Hippocampal formation (tissue), 2 donors: ENCODE data around the gene CD160.
"Not testable (repeated sequence)": the region's sequence is repeated elsewhere in the genome, so short reads cannot be mapped to it uniquely, and the experiment has no call there.

Experiments used
- DNase-seq, 2 donors: peaks; one replicate each; lab custom pipeline; 2025; lab: John Stamatoyannopoulos, UW

Gene CD160

DNA sequence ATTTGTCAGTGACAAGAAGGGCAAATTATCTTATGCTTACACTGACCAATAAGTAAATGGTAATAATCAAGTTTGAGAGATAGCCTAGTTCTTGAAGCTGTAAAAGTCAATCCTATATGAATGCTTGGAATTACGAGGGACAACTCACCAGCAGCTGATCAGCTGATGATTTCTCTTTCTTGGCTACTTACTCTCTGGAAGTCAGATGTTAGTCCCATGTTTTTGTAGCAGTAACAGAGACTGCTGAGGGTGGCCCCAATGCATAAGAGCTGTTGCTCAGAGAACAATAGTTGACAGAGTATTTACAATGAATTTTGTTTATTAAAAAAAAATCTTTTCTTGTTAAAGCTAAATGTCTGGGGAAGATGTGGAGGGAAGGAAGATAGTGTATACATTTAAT lies 39.3 kb downstream of the CD160 start:
- DNase-seq, result no peak

DNA sequence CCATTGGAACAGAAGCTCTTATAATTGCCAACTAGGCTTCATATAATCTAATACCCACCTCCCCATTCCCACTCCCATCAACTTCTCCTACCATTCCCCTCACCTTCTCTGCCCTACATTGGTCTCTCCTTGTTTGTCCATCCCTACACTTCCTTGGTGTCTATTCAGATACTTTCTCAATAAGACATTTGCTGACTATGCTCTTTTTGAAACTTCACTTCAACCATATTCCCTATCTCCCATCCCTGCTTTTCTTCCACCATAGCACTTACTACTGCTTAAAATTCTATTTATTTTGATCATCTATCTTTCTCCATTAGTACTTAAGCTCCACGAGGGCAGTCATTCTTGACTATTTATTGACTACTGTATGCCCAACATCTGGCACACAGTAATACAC lies 40.4 kb downstream of the CD160 start:
- no peak for DNase-seq

DNA sequence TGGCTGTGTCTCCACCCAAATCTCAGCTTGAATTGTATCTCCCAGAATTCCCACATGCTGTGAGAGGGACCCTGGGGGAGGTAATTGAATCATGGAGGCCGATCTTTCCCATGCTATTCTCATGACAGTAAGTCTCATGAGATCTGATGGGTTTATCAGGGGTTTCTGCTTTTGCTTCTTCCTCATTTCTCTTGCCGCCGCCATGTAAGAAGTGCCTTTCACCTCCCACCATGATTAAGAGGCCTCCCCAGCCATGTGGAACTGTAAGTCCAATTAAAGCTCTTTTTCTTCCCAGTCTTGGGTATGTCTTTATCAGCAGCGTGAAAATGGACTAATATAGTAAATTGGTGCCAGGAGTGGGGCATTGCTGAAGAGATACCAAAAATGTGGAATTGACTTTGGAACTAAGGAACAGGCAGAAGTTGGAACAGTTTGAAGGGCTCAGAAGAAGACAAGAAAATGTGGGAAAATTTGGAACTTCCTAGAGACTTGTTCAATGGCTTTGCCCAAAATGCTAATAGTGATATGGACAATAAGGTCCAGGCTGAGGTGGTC lies 41.2 kb downstream of the CD160 start:
- DNase-seq, result not testable (repeated sequence)

DNA sequence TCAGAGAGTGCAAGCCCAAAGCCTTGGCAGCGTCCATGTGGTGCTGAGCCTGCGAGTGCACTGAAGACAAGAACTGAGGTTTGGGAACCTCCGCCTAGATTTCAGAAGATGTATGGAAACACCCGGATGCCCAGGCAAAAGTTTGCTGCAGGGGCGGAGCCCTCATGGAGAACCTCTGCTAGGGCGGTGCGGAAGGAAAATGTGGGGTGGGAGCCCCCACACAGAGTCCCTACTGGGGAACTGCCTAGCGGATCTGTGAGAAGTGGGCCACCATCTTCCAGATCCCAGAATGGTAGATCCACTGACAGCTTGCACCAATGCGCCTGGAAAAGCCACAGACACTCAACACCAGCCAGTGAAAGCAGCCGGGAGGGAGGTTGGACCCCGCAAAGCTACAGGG lies 42.2 kb downstream of the CD160 start:
- DNase-seq, result not testable (repeated sequence)

DNA sequence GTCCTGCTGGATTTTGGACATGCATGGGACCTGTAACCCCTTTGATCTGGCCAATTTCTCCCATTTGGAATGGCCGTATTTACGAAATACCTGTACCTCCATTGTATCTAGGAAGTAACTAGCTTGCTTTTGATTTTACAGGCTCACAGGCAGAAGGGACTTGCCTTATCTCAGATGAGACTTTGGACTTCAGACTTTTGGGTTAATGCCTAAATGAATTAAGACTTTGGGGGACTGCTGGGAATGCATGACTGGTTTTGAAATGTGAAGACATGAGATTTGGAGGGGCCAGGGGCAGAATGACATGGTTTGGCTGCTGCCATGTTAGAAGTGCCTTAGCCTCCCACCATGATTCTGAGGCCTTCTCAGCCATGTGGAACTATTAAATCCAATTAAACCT lies 42.7 kb downstream of the CD160 start:
- not testable (repeated sequence) for DNase-seq

DNA sequence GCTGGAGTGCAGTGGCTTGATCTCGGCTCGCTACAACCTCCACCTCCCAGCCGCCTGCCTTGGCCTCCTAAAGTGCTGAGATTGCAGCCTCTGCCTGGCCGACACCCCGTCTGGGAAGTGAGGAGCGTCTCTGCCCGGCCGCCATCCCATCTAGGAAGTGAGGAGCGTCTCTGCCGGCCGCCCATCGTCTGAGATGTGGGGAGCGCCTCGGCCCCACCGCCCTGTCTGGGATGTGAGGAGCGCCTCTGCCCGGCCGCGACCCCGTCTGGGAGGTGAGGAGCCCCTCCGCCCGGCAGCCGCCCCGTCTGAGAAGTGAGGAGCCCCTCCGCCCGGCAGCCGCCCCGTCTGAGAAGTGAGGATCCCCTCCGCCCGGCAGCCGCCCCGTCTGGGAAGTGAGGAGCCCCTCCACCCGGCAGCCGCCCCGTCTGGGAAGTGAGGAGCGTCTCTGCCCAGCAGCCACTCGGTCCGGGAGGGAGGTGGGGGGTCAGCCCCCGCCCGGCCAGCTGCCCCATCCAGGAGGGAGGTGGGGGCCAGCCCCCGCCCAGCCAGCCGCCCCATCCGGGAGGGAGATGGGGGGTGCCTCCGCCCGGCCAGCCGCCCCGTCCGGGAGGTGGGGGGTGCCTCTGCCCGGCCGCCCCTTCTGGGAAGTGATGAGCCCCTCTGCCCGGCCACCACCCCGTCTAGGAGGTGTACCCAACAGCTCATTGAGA lies 45.1 kb downstream of the CD160 start:
- DNase-seq, result not testable (repeated sequence)

DNA sequence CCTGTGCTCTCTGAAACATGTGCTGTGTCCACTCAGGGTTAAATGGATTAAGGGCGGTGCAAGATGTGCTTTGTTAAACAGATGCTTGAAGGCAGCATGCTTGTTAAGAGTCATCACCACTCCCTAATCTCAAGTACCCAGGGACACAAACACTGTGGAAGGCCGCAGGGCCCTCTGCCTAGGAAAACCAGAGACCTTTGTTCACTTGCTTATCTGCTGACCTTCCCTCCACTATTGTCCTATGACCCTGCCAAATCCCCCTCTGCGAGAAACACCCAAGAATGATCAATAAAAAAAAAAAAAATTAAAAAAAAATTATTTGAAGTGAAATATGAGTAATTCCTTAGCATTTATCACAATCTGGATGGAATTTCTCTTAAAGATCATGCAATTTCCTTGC lies 45.8 kb downstream of the CD160 start:
- not testable (repeated sequence) for DNase-seq

DNA sequence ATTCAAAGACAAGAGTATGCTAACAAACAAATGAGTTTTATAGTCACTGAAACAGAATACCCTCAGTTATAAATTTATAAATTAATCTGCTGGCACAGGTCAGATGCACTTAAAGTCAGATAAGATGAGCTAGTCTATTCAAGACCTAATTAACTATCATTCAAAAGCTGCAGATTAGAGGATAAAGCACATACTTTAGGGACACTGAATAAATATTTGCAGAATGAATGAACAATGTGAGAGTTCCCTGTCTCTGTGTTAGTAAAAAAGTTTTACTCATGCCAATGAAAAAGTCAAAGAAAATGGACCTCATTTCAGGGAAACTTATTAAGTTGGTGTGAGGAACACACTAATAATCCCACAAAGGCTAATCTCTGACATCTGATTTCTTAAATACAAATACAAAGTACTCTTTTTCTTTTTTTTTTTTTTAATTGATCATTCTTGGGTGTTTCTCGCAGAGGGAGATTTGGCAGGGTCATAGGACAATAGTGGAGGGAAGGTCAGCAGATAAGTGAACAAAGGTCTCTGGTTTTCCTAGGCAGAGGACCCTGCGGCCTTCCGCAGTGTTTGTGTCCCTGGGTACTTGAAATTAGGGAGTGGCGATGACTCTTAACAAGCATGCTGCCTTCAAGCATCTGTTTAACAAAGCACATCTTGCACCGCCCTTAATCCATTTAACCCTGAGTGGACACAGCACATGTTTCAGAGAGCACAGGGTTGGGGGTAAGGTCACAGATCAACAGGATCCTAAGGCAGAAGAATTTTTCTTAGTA lies 46.5 kb downstream of the CD160 start:
- DNase-seq, result not testable (repeated sequence)

DNA sequence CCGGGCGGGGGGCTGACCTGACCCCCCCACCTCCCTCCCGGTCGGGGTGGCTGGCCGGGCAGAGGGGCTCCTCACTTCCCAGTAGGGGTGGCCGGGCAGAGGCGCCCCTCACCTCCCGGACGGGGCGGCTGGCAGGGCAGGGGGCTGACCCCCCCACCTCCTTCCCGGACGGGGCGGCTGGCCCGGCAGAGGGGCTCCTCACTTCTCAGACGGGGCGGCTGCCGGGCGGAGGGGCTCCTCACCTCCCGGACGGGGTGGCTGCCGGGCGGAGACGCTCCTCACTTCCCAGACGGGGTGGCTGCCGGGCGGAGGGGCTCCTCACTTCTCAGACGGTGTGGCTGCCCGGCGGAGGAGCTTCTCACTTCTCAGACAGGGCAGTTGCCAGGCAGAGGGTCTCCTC lies 47.6 kb downstream of the CD160 start:
- not testable (repeated sequence) for DNase-seq

DNA sequence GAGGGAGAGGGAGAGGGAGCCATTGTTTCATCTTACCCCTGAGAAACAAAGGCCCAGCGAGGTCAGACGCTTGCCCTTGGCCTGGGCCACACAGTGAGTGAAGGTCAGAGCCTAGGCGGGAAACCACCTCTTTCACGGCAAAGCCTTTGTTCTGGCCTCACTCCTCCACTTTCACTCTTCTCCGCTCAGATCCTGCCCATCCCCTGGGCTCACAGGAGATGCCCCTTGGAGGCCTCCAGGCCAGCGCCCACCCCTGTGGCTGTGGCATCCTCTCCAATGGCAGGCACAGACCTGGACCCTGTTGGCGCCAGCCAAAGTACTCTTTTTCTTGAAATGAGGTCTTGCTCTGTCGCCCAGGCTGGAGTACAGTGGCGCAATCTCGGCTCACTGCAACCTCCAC lies 48.7 kb downstream of the CD160 start:
- not testable (repeated sequence) for DNase-seq

DNA sequence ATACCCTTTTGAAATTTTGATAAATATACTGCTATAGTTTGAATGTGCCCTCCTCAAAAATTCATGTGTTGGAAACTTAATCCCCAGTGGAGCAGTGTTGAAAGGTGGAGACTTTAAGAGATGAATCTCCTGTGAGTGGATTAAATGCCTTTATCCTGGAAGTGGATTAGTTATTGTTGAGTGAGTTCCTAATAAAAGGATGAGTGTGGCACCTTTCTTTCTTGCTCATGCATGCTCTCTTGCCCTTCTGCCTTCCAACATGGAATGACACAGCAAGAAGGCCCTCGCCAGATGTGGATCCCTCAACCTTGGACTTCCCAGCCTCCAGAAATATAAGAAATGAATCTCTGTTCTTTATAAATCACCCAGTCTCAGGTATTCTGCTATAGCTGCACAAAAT lies 51.8 kb downstream of the CD160 start:
- DNase-seq, result no peak

DNA sequence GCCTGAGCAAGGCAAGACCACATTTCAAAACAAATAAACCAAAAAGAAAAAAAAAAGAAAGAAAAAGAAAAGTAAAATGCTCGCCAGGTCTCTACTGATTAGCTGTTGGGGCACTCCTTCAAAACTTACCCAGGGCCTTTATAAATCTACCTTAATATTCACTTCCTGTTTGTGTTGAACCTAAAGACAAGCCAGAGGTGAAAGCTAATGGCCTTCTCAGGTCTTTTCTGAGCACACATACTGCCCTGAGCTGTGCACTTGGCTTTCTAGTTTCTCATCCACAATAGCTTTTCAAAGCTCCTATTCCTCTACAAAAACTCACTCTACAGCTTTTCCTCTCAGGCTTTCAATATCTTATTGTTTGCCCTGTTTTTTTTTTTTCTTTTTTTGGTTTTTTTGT lies 54.1 kb downstream of the CD160 start:
- no peak for DNase-seq

DNA sequence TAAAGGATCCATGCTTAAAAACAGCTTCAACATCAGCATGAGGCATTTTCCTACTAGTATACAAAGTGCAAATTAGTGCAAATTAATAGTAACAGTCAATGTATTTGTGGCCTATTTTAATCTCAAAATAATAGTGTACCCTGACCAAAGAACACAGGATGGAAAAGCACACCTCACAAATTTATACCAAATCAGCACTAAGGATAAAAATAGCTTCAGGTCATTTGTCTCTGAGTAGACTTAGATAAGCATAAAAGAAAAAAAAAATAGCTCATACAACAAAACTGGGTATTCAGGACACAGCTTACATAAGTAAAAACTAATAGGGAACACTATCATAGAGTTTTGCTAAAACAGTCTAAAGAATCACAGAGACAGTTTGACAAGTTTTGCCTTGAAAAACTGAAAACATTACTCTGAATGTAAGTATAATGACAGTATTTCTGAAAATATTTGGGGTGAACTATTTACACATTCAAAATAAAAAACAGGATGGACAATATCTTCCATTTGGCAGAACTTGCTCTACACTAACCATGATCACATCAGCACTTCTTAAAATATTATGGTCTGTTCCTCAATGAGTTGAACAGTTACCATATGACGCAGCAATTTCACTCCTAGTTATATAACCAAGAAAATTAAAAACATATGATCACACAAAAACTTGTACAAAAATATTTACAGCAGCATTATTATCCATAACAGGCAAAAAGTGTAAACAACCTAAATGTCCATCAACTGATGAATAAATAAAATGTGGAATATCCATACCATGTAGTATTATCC lies 58.3 kb downstream of the CD160 start:
- no peak for DNase-seq

DNA sequence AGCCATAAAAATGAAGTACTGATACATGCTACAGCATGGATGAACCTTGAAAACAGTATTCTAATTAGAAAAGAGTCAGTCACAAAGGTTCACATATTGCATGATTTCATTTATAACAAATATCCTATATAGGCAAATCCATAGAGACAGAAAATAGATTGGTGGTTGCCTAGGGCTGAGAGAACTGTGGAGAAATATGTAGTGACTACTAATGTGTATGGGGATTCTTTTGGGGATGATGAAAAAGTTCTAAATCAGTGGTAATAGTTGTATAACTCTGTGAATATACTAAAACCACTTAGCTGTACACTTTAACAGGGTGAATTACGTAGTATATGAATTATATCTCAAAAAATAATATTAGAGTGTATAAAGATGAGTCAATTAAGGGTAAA lies 58.8 kb downstream of the CD160 start:
- no peak for DNase-seq

DNA sequence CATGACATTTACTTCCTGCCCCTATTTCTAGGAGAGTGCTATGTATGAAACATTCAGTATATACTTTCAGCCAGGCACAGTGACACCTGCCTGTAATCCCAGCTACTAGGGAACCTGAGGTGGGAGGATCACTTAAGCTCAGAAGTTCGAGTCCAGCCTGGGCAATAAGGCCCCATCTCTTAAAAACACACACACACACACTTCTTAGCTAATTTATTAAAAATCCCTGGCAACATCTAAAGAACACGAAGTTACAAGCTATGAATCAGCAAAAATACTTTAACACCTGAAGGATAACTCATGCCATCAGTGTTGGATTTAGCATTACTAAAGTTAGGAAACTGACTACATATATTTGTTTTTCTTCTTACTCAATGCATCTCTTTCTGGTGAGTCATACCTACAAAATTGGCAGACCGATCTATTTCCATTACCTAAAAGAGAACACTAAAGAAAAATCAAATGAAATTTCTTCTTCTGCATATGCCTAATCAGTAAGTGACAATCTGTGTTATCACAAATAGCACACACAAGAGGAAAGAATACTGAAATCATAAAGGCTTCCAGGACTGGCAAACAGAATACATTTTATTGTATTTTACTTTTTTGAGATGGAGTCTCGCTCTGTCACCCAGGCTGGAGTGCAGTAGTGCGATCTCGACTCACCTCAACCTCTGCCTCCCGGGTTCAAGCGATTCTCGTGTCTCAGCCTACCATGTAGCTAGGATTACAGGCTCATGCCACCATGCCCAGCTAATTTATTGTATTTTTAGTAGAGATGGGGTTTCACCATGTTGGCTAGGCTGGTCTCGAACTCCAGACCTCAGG lies 63.2 kb downstream of the CD160 start:
- DNase-seq, result no peak

DNA sequence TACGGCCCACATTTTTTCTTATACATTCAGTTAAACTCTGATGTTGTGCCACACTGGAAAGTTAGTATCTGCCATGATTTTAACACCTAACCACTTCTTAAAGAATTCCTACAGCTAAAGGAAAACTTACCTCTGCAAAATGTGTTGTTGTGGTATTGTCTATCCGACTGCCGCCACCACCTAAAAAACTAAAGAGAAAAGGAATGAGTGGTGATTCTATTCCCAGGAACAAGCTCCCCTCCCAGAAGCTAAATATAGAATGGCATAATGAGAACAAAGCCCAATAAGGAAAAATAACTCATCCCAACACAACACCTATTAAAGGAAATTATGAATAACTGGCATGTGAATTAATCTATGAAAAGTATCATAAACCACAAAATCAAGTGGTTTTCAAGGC lies 65.1 kb downstream of the CD160 start:
- no peak for DNase-seq

DNA sequence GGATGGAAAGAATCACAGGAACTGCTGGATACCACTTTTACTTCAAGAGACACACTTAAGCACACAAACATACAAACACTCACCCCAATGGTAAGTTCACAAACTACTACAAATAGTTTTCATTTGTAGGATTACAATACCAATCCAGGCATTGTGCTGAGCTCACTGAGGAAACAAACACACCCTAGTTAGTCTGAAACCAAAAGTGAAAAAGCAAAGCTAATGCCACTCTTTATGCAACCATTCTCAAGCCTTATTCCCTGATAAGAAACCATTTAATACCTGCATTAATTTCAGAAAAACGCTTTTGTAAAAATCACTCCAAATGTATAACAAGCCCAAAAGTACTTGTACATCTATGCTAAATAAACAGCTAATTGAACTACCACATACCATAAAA lies 66.2 kb downstream of the CD160 start:
- no peak for DNase-seq

DNA sequence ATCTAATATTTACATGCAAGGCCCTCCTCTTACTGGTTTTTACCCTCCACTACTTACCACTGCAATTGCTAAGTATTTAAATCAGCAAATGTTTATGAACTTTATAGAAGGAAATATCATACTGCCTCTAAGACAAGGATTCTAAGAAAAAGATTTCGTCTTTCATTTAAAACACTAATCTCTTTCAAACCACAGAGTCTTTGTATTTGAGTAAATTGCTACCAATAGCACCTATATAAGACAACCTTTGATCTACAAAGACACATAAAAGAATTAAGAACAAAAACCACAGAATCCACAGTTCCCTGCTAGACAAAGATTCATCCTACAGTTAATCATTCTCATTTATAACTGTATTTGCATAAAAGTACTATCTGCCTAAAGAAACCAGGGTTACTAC lies 67.0 kb downstream of the CD160 start:
- no peak for DNase-seq

DNA sequence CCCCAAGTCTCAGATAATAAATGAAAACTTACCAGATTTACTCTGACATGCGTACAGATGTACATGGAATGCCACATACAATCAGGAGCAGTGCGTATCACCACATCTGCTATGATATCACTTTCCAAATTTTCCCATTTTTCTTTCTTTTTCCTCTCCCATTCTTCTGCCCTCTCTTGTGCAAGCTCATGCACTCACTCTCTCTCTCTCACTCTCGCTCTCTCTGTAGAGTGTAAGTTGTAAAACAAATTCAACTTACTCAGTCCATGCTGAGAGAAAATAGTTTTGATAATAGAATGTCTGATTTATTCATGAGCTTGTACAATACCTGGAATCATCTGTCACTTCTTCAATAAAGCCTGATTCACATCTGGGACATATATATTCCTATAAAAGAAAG lies 69.3 kb downstream of the CD160 start:
- DNase-seq, result no peak
